ENCODE measurements around the gene PJA2. TPM values are rescaled to one million over a fixed set of nuclear protein-coding genes. Genes with fewer than 3 reads are reported as not detected.
"Not testable (repeated sequence)": the region's sequence is repeated elsewhere in the genome, so short reads cannot be mapped to it uniquely, and the experiment has no call there.

PJA2 gene, protein sequence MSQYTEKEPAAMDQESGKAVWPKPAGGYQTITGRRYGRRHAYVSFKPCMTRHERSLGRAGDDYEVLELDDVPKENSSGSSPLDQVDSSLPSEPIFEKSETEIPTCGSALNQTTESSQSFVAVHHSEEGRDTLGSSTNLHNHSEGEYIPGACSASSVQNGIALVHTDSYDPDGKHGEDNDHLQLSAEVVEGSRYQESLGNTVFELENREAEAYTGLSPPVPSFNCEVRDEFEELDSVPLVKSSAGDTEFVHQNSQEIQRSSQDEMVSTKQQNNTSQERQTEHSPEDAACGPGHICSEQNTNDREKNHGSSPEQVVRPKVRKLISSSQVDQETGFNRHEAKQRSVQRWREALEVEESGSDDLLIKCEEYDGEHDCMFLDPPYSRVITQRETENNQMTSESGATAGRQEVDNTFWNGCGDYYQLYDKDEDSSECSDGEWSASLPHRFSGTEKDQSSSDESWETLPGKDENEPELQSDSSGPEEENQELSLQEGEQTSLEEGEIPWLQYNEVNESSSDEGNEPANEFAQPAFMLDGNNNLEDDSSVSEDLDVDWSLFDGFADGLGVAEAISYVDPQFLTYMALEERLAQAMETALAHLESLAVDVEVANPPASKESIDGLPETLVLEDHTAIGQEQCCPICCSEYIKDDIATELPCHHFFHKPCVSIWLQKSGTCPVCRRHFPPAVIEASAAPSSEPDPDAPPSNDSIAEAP
- total RNA-seq = 47.3 and 70.6 TPM in 2 replicates

DNA sequence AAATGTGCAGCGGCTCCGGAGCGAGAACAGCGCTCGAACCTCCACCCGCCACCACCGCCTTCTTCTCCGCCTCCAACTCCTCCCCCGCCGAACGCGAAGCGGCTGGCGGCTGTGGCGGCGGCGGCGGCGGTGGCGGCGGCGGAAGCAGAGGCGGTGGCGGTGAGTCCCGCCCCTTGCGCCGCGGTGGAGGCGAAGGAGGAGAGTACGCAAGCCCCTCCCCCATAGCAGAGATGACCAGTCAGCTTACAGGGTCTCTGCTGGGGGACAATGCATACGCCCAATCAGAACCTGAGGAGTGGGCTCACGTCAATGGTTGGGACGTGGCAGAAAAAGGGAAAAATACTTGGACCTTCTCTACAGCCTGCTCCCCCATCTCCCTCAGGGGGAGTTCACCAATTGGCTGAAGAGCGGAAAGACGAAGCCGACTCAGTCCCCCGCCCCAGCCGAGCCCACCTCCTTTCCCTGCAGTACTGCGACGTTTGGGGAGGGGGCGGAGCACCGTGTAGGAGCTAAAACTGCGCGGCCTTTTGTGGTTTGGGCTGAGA lies at the start of gene PJA2:
Gene PJA2, minus strand, starts transcription at position 131 of the 545 bp plus-strand sequence. CDS start 26,541 bp downstream, outside the sequence.
- peak; percentile 100 for DNase-seq (ENCODE audit: low read depth in 2 of 2)

DNA sequence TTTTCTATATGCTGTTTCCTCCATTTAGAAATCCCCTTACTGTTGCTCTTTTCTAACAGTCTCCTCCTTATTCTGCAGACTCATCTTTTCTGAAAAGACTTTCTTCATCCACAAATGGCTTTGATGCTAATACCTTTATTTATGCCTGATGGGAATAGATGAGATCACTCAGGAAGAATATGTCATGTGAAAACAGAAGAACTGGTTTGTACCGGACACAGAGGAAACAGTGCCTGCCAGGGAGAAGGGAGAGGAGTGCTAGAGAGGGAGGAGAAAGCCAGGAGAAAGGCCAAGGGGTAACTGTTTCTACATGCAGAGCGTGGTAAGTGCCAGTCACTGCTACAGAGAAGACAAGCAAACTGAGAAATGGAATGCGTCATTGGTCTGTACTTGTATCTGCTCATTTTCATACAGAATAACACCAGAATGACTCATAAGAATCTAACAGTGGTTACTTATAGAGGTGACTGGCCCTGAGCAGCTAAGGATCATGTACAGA lies 45.9 kb upstream of the PJA2 start:
- DNase-seq (ENCODE audit: low read depth in 2 of 2) = peak; percentile 84 to 100

DNA sequence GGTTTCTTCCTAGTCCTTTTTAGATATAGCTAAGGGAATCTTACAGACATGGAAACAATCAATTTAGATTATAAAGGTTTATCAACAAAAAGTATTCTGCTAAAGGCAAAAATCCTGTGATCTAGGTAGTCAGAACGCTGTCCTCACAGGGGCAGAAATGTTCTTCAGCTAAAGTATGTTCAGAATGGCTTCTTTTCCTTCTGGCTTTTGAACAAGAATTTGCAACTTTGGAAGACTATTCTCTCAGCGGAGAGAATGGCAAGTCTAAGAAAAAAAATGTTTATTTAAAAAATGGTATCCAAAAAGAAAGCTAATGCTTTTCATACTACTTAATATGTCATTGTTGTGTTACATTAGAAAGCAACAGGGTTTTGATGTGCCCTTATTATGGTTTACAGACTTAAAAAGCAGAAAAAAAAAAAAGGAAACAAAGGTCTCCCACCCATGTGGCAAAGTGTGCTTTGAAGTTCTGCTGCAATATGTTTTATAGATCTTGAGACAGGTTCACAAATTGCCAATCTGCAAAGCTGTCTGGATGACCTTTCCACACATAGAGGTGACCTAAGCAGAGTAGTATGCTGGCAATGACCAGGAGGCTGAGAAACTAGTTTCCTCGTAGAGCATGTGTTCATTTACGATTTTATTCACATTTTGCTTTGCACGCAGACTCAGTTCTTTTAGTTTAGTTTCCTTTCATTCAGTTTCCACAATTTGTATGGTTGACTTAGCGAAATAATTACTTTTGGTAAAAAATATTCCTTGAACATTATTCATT lies 45.1 kb upstream of the PJA2 start:
- DNase-seq (ENCODE audit: low read depth in 2 of 2) = peak; percentile 8 to 64

DNA sequence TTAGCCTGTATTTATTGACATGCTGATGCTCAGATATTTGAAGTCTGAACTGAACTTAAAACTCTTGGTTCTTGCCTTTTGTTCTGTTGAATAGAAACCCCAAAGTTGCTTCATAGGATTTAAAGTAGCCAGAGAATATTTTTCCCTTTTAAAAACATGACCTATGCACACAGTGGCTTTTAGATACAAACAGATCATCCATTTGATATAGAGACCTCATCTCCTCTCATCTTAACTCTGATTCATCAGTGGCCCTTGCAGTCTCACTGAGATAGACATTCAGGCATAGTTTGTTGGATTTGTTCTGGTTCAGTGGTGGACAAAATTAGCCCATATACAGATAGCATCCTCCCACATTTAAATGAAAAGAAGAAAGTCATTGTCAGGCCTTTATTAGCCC lies 43.5 kb upstream of the PJA2 start:
- no peak for DNase-seq (ENCODE audit: low read depth in 2 of 2)

DNA sequence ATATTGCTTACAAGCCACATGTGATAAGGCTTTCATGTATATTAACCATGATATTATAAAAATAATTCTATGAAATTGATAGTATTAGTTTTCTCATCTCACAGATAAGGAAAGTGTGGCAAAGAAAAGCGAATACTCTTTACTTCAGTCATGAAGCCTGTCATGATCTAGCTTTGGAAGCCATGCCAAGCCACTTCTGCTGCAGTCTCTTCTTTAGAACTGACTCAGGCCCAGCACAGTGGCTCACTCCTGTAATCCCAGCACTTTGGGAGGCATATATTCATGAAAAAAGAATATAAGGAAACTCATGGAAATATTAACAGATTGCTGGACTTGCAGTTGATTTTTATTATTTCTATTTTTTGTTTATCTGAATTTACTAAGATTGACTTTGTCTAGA lies 42.9 kb upstream of the PJA2 start:
- no peak for DNase-seq (ENCODE audit: low read depth in 2 of 2)

DNA sequence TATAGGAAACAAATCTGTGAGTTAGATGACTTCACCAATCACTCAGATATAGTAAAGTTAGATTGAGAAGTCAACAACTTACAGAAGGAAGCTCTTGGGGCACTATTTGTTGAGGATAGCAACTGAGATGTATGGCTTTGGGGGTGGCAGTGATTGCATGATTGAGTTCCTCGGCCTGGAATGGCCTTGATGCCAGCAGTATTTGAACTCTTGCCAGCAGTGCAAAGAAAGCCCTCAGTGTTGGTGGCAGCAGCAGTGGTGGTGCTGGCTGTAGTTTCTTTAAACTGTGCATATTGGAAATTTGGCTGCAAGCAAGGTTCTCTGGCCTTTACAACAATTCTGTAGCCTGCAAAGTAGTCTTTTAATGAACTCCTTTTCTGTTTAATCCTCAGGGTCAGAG lies 41.4 kb upstream of the PJA2 start:
- DNase-seq (ENCODE audit: low read depth in 2 of 2) = no peak

DNA sequence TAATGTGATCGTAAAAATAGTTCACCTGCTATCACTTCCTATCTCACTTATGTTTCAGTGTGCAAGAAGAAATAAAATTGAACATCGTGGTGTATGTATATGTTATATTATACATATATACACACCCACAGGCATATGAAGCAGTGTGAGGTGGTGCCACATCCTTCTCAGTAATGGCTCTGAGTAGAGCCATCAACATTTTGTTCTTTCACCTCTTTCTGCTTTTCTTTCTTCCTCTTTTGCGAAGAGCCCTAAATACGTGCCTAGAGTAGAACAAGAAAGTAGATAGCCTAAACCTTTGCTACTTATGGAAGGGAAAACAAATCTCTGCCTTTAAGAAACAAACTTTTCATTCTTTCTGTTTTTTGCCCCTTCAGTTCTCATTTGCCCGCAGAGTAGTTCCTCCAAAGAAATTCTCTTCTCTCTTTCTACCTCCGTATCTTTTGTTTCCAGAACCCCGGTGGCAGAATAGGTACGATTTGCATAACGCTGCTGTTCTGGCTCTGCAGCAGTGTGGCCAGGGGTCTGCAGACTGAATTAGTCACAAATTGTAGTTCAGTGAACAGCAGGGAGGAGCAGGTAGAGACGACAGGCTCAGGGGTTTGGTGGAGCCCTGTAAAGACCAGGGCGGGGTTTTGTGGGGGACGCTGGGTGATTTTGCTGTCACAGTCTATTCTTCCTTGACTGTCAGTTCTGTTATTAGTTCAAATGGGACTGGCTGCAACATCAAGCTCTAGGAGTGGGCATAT lies 40.5 kb upstream of the PJA2 start:
- no peak for DNase-seq (ENCODE audit: low read depth in 2 of 2)

DNA sequence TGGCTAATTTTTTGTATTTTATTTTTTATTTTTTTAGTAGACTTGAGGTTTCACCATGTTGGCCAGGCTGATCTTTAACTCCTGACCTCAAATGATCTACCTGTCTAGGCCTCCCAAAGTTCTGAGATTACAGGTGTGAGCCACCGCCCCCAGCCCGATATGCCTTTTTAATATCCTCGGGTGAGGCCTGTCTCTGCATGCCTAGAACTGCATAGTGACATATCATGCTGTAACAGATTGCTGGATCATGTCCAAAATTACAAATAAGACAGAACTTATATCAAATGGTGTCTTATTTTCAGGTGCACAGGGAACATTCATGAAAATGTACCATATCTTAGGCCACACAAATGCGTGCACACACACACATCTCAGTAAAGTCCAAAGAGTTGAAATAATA lies 39.1 kb upstream of the PJA2 start:
- DNase-seq (ENCODE audit: low read depth in 2 of 2) = no peak

DNA sequence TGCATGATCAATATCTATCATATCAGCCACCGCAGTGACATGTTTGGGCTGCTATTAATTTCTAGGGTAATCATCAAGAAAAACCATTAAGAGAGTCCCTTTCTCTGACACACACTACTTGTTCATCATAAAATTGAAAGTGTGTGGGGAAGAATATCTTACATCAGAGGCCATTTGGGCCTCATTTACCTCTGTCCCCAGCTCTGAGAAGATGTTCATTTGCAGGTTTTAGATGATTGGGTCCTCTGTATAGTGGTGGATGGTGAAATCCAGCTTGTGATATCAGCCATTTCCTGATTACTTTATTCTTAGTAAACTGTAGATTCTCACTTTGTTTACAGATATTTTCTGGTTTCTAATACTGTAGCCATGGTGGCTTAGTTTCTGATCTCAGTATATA lies 29.8 kb upstream of the PJA2 start:
- no peak for DNase-seq (ENCODE audit: low read depth in 2 of 2)

DNA sequence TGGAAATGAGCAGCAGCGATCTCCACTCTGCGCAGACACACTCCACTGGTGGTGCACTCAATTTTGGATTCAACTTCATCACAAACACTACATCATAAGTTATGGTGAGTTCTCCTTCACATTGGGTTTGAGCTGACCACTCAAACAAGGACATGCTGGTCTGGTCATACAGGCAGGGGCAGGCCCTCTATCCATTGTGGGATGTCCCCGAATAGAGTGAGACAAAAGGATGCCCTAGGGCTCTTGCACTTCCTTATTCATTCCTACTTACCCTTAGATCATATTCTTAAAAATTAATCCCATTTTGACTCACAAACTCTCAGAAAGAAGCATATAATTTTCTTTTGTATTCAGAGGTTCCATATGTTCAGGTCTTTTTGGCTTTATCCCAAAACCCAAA lies 16.3 kb upstream of the PJA2 start:
- DNase-seq (ENCODE audit: low read depth in 2 of 2) = no peak

DNA sequence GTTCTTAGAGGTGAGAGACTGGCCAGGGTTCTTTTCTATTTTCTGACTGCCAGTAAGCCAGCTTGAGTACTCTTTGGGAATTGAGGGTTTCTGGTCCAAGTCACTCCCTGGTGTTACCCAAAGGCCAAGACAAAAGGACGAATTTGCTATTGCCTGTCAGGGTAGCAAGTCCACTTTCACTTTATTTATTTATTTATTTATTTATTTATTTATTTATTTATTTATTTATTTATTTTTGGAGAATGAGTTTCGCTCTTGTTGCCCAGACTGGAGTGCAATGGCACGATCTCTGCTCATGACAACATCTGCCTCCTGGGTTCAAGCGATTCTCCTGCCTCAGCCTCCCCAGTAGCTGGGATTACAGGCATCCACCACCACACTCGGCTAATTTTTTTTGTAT lies 15.7 kb upstream of the PJA2 start:
- DNase-seq (ENCODE audit: low read depth in 2 of 2) = not testable (repeated sequence)

DNA sequence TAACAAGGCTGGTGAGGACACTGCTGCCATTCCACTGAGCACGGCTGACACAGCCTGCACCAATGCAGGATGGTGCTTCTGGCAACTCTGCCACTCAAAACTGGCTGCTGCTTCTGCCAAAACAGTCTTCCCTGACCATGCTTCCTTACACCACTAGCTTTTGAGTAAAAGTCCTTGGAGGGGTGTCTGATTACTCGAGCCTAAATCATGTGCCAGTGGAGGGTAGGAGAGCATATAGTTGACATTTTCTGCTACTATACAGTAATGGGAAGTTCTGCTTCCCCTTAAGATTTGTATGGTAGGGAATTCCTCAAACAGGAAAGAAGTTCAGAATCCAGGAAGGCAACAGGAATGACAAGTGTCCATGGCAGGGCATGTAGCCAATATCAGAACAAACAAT lies 12.2 kb upstream of the PJA2 start:
- no peak for DNase-seq (ENCODE audit: low read depth in 2 of 2)

DNA sequence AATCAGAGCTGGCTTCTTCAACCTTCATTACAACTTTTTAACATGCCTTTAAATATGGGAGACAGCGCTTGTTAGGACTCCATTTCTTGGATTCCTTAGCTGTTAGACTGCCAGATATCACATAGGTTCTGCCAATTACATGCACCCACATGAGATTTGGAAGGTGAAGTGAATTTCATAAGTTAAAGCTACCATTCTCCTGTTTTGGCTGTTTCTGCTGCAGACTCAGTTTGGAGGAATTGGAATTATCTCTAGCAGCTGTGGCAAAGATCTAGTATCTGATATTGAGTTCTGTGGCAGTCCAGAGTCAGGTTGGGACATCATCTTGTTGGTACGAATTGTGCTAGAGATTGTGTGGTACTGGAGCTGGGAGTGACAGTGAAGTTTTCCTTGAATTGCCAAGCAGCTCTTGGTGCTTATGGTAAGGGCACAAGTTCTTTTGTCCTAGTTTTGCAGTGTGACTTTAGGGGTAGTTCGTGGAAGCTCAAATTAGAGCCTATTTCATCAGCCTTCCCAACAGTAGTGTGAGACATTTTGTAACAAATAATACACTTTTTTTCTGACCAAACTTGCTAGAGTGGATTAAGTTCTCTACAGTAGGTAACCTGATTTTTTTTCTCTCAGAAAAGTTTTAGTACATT lies 9.1 kb upstream of the PJA2 start:
- no peak for DNase-seq (ENCODE audit: low read depth in 2 of 2)

DNA sequence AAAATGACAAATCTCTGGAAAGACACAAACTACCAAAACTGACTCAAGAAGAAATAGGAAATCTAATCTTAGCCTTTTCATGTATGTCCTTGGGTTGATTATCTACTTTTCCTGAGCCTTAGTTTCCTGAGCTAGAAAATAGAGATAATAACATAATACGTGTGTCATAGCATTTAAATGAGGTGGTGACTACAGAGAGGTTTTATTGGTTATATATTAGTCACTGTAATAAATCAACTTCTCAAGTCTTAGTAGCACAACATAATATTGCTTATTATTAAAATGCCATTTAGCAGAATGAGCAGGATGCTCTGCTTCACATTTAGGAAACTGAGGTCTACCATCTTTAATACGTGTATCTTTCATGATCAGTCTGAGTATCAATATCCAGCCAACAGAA lies 7.1 kb upstream of the PJA2 start:
- DNase-seq (ENCODE audit: low read depth in 2 of 2) = peak in 1 of 2 donors; percentile 19

DNA sequence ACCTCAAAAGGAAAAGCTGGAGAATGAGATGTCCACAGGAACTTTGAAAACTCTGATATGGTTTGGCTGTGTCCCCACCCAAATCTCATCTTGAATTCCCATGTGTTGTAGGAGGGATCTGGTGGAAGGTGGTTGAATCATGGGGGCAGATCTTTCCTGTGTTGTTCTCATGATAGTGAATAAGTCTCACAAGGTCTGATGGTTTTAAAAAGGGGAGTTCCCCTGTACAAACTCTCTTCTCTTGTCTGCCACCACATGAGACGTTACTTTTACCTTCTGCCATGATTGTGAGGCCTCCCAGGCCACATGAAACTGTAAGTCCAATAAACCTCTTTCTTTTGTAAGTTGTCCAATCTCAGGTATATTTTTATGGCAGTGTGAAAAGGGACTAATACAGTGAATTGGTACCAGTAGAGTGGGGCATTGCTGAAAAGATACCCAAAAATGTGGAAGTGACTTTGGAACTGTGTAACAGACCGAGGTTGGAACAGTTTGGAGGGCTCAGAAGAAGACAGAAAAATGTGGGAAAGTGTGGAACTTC lies 4.2 kb upstream of the PJA2 start:
- DNase-seq (ENCODE audit: low read depth in 2 of 2) = not testable (repeated sequence)

DNA sequence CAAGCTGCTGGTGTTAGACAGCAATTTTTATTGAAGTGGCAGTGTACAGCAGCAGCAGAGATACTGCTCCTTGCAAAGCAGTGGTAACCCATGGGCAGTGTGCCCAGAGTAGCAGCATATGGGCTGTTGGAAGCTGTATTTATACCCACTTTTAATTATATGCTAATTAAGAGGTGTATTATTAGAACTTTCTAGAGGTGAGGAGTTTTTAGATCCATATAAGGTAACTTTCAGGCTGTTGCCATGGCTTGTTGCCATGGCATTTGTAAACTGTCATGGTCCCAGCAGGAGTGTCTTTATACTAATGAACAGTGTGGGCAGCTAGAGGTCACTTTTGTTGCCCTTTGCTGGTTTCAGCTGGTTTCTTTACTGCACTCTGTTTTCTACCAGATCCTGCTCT lies 3.7 kb upstream of the PJA2 start:
- peak; percentile 28 to 30 for DNase-seq (ENCODE audit: low read depth in 2 of 2)

DNA sequence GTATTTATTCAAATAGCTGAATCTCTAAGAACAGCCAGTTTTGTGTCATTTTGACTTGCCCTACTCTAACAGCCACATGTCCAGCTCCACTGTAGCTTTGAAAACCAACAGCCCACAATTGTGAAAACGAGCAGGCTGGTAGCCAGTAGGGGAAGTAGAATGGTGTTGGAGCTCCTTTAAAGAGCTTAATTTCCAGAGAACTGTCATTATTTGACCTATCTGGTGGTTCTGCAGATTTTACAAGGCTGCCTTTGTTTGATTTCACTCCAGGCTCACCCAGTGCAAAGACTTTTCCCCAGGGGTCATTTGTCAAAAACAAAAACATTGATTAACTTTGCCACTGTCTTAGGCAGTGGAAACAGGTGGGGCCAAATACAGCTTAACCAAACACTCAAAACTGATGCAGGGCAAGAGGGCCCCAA lies 3.2 kb upstream of the PJA2 start:
- DNase-seq (ENCODE audit: low read depth in 2 of 2) = no peak

DNA sequence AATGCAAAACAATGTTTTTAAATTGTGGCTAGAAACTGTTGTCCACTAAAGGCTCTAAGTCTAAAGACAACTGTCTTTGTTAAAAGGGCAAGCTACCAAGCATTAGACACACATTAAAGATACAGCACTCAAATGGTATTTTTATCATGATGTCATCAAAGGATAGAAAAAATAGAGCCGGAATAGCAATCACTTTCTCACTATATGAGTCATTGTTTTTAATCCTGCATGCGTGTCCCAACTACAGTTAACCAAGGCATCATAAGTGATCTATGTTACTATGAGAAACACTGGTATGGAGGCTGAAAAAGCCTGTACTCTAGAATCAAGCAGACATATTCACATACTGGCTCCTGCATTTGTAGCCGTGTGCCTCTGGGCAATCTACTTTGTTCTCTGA lies 1.9 kb upstream of the PJA2 start:
- peak; percentile 92 to 95 for DNase-seq (ENCODE audit: low read depth in 2 of 2)

DNA sequence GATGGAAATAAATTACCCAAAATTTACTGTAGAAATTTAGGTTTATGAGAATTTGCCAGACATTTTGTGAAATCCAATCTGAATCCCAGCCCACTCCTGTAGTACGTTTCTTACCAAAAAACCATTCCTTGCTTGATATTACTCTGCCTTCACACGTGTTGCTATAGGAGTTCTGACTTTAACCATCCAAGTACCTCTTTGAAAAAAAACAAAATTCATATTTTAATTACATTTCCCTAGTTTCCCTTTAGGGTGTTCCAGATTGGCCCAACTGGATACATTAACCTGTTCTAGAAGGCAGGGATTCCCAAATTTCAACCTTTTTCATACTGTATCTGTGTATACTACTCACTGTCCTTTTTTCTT lies 1.4 kb upstream of the PJA2 start:
- no peak for DNase-seq (ENCODE audit: low read depth in 2 of 2)
